Uterus (tissue), 2 donors: ENCODE measurements around the gene ATP6V1G3.

Experiments used
- POLR2A ChIP-seq, 2 donors: fragments of 450-650 bp; IDR thresholded peaks; one replicate each; pipeline ENCODE4 v1.6.1; 2016; ENCODE audit warnings: antibody characterized with exemption in 2 of 2, mild to moderate bottlenecking in 1 of 2, moderate library complexity in 1 of 2
- TF ChIP-seq, protein P1 (sequence below), 4 experiments: fragments of 200-600 bp in 2 of 4; fragments of 450-650 bp in 2 of 4; sonication (generic) in 2 of 4; IDR thresholded peaks; one replicate each; pipeline ENCODE4 v1.5.1; 2016 to 2019; ENCODE audit warnings: antibody characterized with exemption in 4 of 4, mild to moderate bottlenecking in 2 of 4, moderate library complexity in 1 of 4

DNA sequence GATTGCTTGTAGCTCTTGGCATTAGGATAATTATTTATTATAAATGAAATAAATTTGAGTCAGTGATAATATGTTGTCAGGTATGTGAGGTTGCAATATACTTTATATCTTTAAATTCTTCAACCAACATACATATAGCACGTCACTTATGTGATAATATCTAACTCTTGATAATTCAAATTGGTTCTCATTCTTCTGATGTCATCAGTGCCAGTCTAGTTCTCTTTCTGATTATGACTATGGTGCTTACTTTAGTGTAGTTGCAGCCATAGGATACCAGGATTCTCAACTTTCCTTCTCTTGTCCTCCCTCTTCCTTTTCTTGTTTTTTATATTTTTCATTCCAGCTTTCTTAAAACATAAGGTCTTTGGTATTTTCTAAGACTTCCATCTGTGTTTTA lies 34.8 kb upstream of the ATP6V1G3 start:
- TF ChIP-seq, protein P1, sequence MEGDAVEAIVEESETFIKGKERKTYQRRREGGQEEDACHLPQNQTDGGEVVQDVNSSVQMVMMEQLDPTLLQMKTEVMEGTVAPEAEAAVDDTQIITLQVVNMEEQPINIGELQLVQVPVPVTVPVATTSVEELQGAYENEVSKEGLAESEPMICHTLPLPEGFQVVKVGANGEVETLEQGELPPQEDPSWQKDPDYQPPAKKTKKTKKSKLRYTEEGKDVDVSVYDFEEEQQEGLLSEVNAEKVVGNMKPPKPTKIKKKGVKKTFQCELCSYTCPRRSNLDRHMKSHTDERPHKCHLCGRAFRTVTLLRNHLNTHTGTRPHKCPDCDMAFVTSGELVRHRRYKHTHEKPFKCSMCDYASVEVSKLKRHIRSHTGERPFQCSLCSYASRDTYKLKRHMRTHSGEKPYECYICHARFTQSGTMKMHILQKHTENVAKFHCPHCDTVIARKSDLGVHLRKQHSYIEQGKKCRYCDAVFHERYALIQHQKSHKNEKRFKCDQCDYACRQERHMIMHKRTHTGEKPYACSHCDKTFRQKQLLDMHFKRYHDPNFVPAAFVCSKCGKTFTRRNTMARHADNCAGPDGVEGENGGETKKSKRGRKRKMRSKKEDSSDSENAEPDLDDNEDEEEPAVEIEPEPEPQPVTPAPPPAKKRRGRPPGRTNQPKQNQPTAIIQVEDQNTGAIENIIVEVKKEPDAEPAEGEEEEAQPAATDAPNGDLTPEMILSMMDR (IDR thresholded peaks at IDR 0.05): no peak
- TF ChIP-seq POLR2A (IDR thresholded peaks at IDR 0.05): no peak
